ENCODE data around the gene SMPD2. TPM values are rescaled to one million over a fixed set of nuclear protein-coding genes. Genes with fewer than 3 reads are reported as not detected.

SMPD2 gene
- total and polyA plus RNA-seq, 9 of the 15 experiments (the other 6 are each of a cell fraction or from before 2014, with no cell fraction given), result 0.13 to 21.8 (median 18.3) TPM

GRCh38 chr6:109441069-109441816 lies 719 bp downstream of the SMPD2 start:
- Histone ChIP-seq H3K9me3 (replicated peaks; ENCODE audit: control insufficient read depth, insufficient read depth, low read depth, low read length) (no peaks in the 10 kb centered on the region), H3K4me2 (ENCODE audit: insufficient read depth, low read length) (peak overlapping the region; percentile 93), H3K36me3 (ENCODE audit: control insufficient read depth, insufficient read depth, low read length) (peaks cover 42% of the 10 kb centered on the region), H3K79me2 (ENCODE audit: control insufficient read depth, insufficient read depth, low read length) (peaks cover 20% of the 10 kb centered on the region), H3K9me1 (ENCODE audit: control insufficient read depth, insufficient read depth, low read length) (no peaks in the 10 kb centered on the region), H3K4me1 (replicated peaks in 1 of 2; ENCODE audit: control insufficient read depth in 2 of 2, insufficient read depth in 2 of 2, low read length in 2 of 2) (peaks cover 18 to 34% of the 10 kb centered on the region in 2 experiments; a peak in 4 of 5 replicates), H3K4me3 (peak overlapping the region; percentile 86), H2AFZ (ENCODE audit: low read depth, low read length) (peak overlapping the region; percentile 87), H3K27ac (ENCODE audit: extremely low read depth, low read depth, low read length) (peak overlapping the region; percentile 74), H3K9ac (ENCODE audit: insufficient read depth in 1 of 2, low read depth in 2 of 2, low read length in 2 of 2) (peak overlapping the region; percentile 76 to 92), H3K27me3 (ENCODE audit: control insufficient read depth in 2 of 2, insufficient read depth in 2 of 2, low read length in 2 of 2) (no peaks in the 10 kb centered on the region), H4K20me1 (replicated peaks; ENCODE audit: control insufficient read depth, insufficient read depth, low read length) (no peaks in the 10 kb centered on the region)
- in situ Hi-C loops (cut with MboI) (no loop called here), intact Hi-C loops (cut with micrococcal nuclease) (loop anchor here (2.0 kb wide), 2 partner anchors 58 to 136 kb away; partner anchors contain the start of gene CD164)
- peak; percentile 75 for ATAC-seq
- WGBS (ENCODE audit: insufficient coverage, low coverage, missing lambda C conversion rate), result under 1% methylated on average over 30 of the region's 31 CpGs
- DNase-seq (ENCODE audit: extremely low read depth in 1 of 4, low spot score in 3 of 4), result peak; percentile 51 to 76 (median 57)
- POLR2A ChIA-PET, result interaction anchor here (0.6 to 9.8 kb wide), 11 partner anchors 12 to 1183 kb away, joined by 3 to 92 read pairs (median 3); partner anchors contain the start of genes CD164 and MICAL1
- no peak for FAIRE-seq
- CTCF ChIA-PET (ENCODE audit: low intra/inter-chr PET ratio), result no interaction called here
- BruUV-seq (replicated peaks), result TSS peak; percentile 46
- TF ChIP-seq ATF6 (CRISPR knock-in tag; IDR thresholded peaks at IDR 0.05), result peak; percentile 72; the same call in 1 of the 2 replicates
- TF ChIP-seq ZNF184 (CRISPR knock-in tag; IDR thresholded peaks at IDR 0.05), result peak; percentile 90
- no peak for TF ChIP-seq POLR3A (IDR thresholded peaks at IDR 0.05; ENCODE audit: borderline replicate concordance, extremely low read depth, insufficient read depth, insufficient read length)
- 0 out of 4 replicates have a peak, but pooled peaks of 1 of the 2 experiments have one; percentile 17 for TF ChIP-seq UBTF (IDR thresholded peaks at IDR 0.05; ENCODE audit: borderline replicate concordance in 1 of 2, low read depth in 2 of 2, low read length in 2 of 2)
- TF ChIP-seq HLTF (IDR thresholded peaks at IDR 0.05), result no peak
- TF ChIP-seq CHD1 (IDR thresholded peaks at IDR 0.05; ENCODE audit: low read length), result peak; percentile 54
- 0 out of 2 replicates have a peak, but pooled peaks have one; percentile 44 for TF ChIP-seq HDAC2 (IDR thresholded peaks at IDR 0.05)
- peak; percentile 58 for TF ChIP-seq RBFOX2 (IDR thresholded peaks at IDR 0.05; ENCODE audit: low read depth, low read length)
- TF ChIP-seq ARID4B (CRISPR knock-in tag; IDR thresholded peaks at IDR 0.05), result peak; percentile 8; the same call in 1 of the 2 replicates
